CD4-positive, alpha-beta T cell treated with Interferon gamma for 1 hour (primary cell): ENCODE results near the gene SLN.
"Not testable (repeated sequence)": the region's sequence is repeated elsewhere in the genome, so short reads cannot be mapped to it uniquely, and the experiment has no call there.

Source experiments
- DNase-seq: peaks from one replicate; pipeline ENCODE4 v3.0.0-alpha.2; 2020

SLN gene

GRCh38 chr11:107711861-107712755 lies at the start of gene SLN:
SLN (minus strand) TSS chr11:107712056.
- DNase-seq, result no peak

GRCh38 chr11:107758719-107759355 lies 47.0 kb upstream of the SLN start:
- not testable (repeated sequence) for DNase-seq

DNA sequence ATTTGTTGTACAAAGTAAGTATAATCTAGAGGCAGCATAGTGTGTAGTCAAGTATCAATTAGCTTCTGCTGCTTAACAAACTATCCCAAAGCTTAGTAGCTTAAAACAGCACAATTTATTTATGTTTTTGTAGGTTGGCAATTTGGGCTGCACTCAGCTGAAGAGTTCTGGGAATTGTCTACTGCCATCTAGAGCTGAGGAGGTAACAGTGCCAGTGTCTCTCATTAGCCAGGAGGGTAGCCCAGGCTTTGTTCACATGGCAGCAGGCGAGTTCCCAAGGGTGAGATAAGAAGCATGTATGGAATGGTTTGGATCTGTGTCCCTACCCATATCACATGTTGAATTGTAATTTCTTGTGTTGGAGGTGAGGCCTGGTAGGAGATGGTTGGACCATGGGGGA lies 45.8 kb upstream of the SLN start:
- DNase-seq, result no peak

DNA sequence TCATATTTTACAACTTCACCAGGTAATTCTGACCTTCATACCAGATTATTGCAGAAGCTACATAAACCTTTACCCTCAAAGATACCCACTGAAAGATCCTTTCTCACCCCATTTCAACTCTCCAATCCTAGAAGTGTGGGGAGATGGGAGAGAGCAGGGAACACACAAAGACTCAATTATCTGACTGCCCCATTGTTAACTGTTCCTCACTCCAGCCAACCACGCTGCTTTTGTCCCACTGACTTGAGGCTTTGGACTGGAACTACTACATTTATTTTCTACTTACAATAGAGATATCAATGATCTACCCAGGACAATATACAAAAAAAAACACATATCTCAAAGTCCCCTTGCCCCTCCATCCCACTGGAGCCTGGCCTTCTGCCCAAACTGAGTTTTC lies 44.7 kb upstream of the SLN start:
- no peak for DNase-seq

GRCh38 chr11:107752949-107753822 lies 41.3 kb upstream of the SLN start:
- no peak for DNase-seq

GRCh38 chr11:107752508-107752907 lies 40.7 kb upstream of the SLN start:
- no peak for DNase-seq

DNA sequence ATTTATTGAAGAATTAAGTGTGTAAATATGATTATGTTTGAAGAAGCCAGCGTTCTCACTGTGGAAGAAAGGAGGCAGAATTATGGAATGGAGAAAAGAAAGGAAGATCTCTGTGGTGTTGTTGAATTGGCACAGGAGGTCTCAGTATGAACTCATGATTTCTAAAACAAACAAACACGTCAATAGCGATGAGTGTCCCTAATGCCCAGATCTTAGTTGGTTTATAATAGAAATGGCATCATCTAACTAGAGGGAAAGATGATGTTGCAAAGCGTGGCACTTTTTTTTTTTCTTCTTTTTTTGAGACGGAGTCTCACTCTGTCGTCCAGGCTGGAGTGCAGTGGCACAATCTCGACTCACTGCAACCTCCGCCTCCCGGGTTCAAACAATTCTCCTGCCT lies 39.2 kb upstream of the SLN start:
- DNase-seq, result no peak

DNA sequence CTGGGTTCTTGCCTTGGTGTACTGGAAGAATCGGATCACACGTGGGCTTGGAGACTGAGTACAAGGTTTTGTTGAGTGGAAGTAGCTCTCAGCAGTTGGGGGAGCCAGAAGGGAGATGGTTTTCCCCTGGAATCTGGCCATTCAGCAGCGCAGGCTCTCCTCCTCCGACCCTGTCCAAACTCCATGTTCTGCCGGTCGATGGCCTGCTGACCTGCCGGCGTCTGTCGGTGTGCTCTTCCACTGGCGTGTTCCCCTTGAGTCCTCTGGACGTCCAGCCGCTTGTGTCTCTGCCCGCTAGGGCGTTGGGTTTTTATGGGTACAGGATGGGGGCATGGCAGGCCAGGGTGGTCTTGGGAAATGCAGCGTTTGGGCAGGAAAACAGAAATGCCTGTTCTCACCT lies 38.5 kb upstream of the SLN start:
- DNase-seq, result no peak

- DNase-seq, result no peak
Measured at GRCh38 chr11:107747622-107748021, 35.8 kb upstream of the SLN start.

DNA sequence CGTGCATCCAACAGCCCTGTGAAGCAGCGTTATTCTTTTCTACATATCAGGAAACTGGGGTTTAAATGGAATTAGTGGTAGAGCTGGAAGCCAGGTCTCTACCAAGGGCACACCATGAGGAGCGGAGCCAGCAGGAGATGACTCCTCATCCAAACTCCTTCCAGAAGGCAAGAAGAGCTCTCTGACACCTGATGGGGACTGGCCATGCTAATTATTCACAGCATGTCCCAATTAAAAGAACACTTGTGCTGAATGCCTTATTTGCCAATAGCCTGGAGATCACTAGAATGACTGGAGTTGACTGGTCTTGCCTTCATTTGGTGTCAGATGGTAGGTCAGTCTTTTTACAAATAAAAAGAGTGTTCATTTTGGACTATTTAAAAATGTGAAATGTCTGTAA lies 32.9 kb upstream of the SLN start:
- DNase-seq, result no peak

- DNase-seq, result no peak
Measured at GRCh38 chr11:107743191-107743590, 31.3 kb upstream of the SLN start.

DNA sequence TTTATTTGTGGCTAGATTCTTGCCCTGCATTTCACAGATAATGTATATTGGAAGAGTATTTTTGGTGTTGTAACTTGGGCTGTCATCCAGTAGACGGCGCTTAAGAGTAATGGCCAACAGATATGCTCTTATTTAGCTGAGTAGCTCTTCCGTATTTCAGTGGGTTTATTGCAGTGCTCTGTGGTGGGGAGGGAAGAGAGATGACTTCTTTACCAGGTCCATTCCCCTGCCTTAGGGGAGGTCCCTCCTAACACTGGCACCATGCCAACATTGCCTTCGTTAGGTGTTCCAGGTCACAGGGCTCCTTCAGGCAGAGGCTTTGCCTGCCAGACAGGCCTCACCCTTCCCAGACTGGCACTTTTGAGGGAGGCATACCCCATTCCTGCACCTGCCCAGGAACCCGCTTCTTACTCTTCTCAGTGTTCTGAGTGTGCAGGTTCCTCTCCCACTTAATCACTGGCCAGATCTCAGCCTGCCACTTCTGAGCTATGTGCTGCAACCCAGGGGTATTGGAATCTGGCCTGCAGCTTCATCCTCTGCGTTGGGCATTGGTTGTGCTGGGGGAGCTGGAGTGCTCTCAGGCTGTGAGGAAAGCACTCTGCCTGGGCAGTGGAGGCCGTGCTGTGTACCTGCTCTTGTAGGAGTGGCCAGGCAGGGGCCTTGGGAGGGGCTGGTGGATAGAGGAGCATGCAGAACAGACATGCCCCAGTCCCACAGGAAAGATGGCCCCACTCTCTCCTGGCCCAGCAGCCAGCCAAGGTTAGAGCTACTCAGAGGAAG lies 29.4 kb upstream of the SLN start:
- no peak for DNase-seq

DNA sequence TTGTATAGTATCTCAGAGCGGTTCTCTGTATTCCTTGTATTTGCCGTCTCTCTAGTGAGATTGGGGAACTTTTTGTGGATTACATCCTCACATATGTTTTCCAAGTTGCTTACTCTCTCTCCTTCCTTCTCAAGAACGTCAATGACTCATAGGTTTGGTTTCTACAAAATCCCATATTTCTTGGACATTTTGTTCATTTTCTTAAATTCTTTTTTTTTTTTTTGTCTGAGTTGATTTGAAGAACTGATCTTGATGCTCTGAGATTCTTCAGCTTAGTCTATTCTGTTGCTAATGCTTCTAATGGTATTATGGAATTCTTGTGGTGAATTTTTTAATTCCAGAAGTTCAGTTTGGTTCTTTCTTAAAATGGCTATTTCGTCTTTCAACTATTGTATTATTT lies 28.4 kb upstream of the SLN start:
- no peak for DNase-seq

- DNase-seq, result no peak
Measured at GRCh38 chr11:107736546-107736945, 24.7 kb upstream of the SLN start.

DNA sequence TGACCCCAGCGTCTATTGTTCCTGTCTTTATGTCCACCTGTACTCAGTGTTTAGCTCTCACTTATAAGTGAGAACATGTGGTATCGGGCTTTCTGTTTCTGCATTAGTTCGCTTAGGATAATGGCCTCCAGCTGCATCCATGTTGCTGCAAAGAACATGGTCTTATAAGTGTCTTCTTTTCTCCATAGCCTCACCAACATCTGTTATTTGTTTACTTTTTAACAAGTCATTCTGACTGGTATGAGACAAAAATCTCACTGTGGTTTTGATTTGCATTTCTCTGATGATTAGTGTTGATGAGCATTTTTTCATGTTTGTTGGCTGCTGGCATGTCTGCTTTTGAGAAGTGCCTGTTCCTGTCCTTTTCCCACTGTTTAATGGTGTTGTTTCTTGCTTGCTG lies 21.7 kb upstream of the SLN start:
- no peak for DNase-seq

DNA sequence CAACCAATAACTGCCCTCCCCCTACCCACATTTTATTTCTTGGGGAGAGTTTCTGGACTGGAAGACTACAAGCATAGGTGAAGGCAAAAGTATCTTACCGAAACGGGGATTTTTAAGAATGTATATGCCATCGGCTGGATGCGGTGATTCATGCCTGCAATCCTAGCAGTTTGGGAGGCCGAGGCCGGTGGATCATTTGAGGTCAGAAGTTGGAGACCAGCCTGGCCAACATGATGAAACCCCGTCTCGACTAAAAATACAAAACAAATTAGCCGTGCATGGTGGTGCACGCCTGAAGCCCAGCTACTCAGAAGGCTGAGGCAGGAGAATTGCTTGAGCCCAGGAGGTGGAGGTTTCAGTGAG lies 20.8 kb upstream of the SLN start:
- DNase-seq, result no peak

GRCh38 chr11:107731941-107732688 lies 20.3 kb upstream of the SLN start:
- no peak for DNase-seq

DNA sequence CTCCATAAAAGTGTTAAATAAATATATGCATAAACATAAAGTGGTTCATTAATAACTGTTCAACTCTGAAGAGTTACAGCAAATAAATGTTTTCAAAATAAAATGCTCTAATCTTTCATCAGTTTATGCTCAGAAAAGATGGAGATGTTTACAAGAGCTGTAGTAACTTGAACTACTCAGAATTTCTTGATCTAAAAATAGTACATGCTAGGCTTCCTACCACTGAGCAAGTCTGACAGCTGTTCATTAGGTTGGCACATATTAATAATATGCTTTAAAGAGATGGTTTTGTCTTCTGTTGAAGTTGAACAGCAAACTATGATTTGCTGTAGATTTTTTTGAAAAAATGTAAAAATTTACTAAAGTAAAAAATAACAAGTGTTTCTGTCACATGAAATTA lies 10.8 kb upstream of the SLN start:
- no peak for DNase-seq

DNA sequence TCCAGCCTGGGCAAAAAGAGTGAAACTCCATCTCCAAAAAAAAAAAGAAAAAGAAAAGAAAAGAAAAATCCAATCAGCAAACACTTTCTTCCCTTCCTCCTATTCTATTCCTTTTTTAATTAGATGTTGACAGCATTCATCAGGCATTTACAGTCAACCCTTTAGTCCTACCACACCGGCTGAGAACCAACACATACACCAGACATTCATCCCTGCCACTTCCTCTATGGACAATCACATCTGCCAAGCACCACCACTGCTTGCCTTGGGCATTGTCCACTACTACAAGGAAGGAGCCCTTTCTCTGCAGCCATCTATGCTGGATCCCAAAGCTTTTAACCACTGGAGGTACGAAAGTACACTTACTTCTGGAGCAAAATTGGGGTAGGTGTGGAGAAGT lies 9.4 kb upstream of the SLN start:
- no peak for DNase-seq

GRCh38 chr11:107720303-107720774 lies 8.5 kb upstream of the SLN start:
- DNase-seq, result no peak

- no peak for DNase-seq
Measured at GRCh38 chr11:107719557-107720302, 7.9 kb upstream of the SLN start.
